B cell (primary cell): ENCODE results near the gene TAS2R60. TPM values are rescaled to one million over a fixed set of nuclear protein-coding genes. Genes with fewer than 3 reads are reported as not detected.

Source experiments
- ATAC-seq: fragments of 200-7000 bp; cut with Tn5 transposase; one replicate; pipeline ENCODE4 v1.10.0; 2021; ENCODE audit warnings: low read depth, mild to moderate bottlenecking, moderate number of reproducible peaks, moderate library complexity
- CTCF ChIA-PET: fragments of 350-600 bp; sonication (Branson Sonifier 250); formaldehyde crosslinking; loops from one replicate; lab custom pipeline; 2021; ENCODE audit warnings: antibody characterized with exemption, inconsistent platforms; lab: Charles Lee
- POLR2A ChIA-PET: fragments of 350-600 bp; sonication (Branson Sonifier 250); formaldehyde crosslinking; loops from one replicate; lab custom pipeline; 2021; ENCODE audit warnings: antibody characterized with exemption; lab: Charles Lee
- DNase-seq: peaks from one replicate; pipeline ENCODE4 v3.0.0; 2013
- H2AFZ ChIP-seq: 2 replicates; pipeline ENCODE4 v1.6.1; 2012; ENCODE audit warnings: mild to moderate bottlenecking, low read depth, low read length; ENCODE audit not compliant: insufficient read depth, poor library complexity, severe bottlenecking
- H3K27ac ChIP-seq, 2 donors: 1 replicate in 1 of 2; 2 replicates in 1 of 2; pipeline ENCODE4 v1.5.1; 2012 to 2013; ENCODE audit warnings: low read length in 2 of 2, mild to moderate bottlenecking in 2 of 2, moderate library complexity in 1 of 2
- H3K27me3 ChIP-seq, 4 experiments: fragments of 200-600 bp in 1 of 4; sonication (generic) in 1 of 4; replicated peaks in 1 of 4; 1 replicate in 2 of 4; 2 replicates in 2 of 4; pipeline versions ENCODE4 v1.6.1 to v1.7.0; 2013 to 2016; ENCODE audit warnings: low read length in 3 of 4, mild to moderate bottlenecking in 2 of 4, mixed read lengths in 1 of 4, moderate library complexity in 1 of 4; ENCODE audit not compliant: insufficient read depth in 4 of 4, control insufficient read depth in 3 of 4; ENCODE audit errors: control extremely low read depth in 1 of 4
- H3K36me3 ChIP-seq, 2 experiments: replicated peaks in 1 of 2; 1 replicate in 1 of 2; 2 replicates in 1 of 2; pipeline versions ENCODE4 v1.6.1 to v1.7.1; 2013; ENCODE audit warnings: low read length in 1 of 2; ENCODE audit not compliant: insufficient read depth in 2 of 2, control insufficient read depth in 1 of 2; ENCODE audit errors: control extremely low read depth in 1 of 2, extremely low read depth in 1 of 2
- H3K4me1 ChIP-seq, 2 donors: fragments of 200-600 bp in 1 of 2; sonication (generic) in 1 of 2; 1 replicate in 1 of 2; 2 replicates in 1 of 2; pipeline versions ENCODE4 v1.5.1 to v1.6.1; 2013 to 2017; ENCODE audit warnings: low read length in 2 of 2; ENCODE audit not compliant: control insufficient read depth in 2 of 2, insufficient read depth in 2 of 2
- H3K4me2 ChIP-seq: replicated peaks from 2 replicates; pipeline ENCODE3; 2012; ENCODE audit warnings: mild to moderate bottlenecking, low read depth, low read length; ENCODE audit not compliant: poor library complexity, severe bottlenecking
- H3K4me3 ChIP-seq, 5 experiments: fragments of 200-600 bp in 1 of 5; sonication (generic) in 1 of 5; 1 replicate in 3 of 5; 2 replicates in 2 of 5; pipeline versions ENCODE4 v1.5.1 to v1.7.0; 2011 to 2016; ENCODE audit warnings: low read length in 4 of 5, mild to moderate bottlenecking in 4 of 5, low read depth in 2 of 5, control low read depth in 1 of 5, moderate library complexity in 1 of 5; ENCODE audit not compliant: insufficient read depth in 1 of 5; ENCODE audit errors: control extremely low read depth in 1 of 5, extremely low read depth in 1 of 5
- H3K79me2 ChIP-seq: fragments of 200-600 bp; sonication (generic); one replicate; pipeline ENCODE4 v1.6.0; 2016; ENCODE audit warnings: low read length; ENCODE audit not compliant: control insufficient read depth, insufficient read depth
- H3K9ac ChIP-seq: fragments of 200-600 bp; sonication (generic); 2 replicates; pipeline ENCODE4 v1.6.1; 2017; ENCODE audit warnings: mild to moderate bottlenecking, low read length, moderate library complexity
- H3K9me3 ChIP-seq, 3 donors: one replicate each; pipeline versions ENCODE4 v1.6.1 to v1.7.1; 2013; ENCODE audit warnings: low read length in 2 of 3; ENCODE audit not compliant: control insufficient read depth in 2 of 3, insufficient read depth in 1 of 3; ENCODE audit errors: control extremely low read depth in 1 of 3
- H4K20me1 ChIP-seq: 2 replicates; pipeline ENCODE4 v1.6.0; 2012; ENCODE audit warnings: mild to moderate bottlenecking, low read length; ENCODE audit not compliant: insufficient read depth, control insufficient read depth, poor library complexity, severe bottlenecking
- H3K27ac Mint-ChIP-seq: one replicate; pipeline ENCODE4 v1.8.0; 2021; ENCODE audit warnings: mixed read lengths
- H3K27me3 Mint-ChIP-seq: one replicate; pipeline ENCODE4 v1.8.0; 2021; ENCODE audit warnings: mixed read lengths
- H3K4me1 Mint-ChIP-seq: one replicate; pipeline ENCODE4 v1.8.0; 2021; ENCODE audit warnings: mixed read lengths
- H3K4me3 Mint-ChIP-seq: one replicate; pipeline ENCODE4 v1.8.0; 2021; ENCODE audit warnings: mixed read lengths
- H3K9me3 Mint-ChIP-seq: one replicate; pipeline ENCODE4 v1.8.0; 2022; ENCODE audit warnings: mixed read lengths; ENCODE audit not compliant: insufficient read depth
- EZH2 ChIP-seq: IDR thresholded peaks from 2 replicates; pipeline ENCODE4 v1.6.1; 2012; ENCODE audit warnings: borderline replicate concordance, low read depth, mild to moderate bottlenecking, moderate library complexity, low read length; ENCODE audit not compliant: insufficient read depth, poor library complexity, severe bottlenecking
- WGBS: methylation state at CpG from one replicate; pipeline ENCODE4 v1.1.5; 2013; ENCODE audit warnings: missing lambda C conversion rate; ENCODE audit not compliant: insufficient coverage; 5-methylcytosine and 5-hydroxymethylcytosine counted together
- intact Hi-C: fragments of 100-400 bp; cut with micrococcal nuclease; formaldehyde crosslinking; loops from one replicate; pipeline ENCODE4 v1.10.0; 2022
- polyA plus RNA-seq: library from polyadenylated mRNA; depleted of rRNA; stranded (reverse); fragments of >200 nt; gene quantifications from 2 replicates; pipeline ENCODE4 v1.2.3, GENCODE V29; 2012
- total RNA-seq, 2 donors: library from RNA; stranded (reverse); fragments of 120-200 nt in 1 of 2; gene quantifications; 1 replicate in 1 of 2; 2 replicates in 1 of 2; pipeline versions ENCODE4 v1.2.3 to v1.2.4, GENCODE V29; 2013 to 2022
- TF ChIP-seq, protein P1 (sequence below): fragments of 200-600 bp; IDR thresholded peaks from one replicate; pipeline ENCODE4 v1.8.0; 2022; ENCODE audit warnings: antibody characterized with exemption, mild to moderate bottlenecking

Gene TAS2R60
- total and polyA plus RNA-seq, 2 donors (not counting 1 experiment from before 2014, with no cell fraction given): not detected

DNA sequence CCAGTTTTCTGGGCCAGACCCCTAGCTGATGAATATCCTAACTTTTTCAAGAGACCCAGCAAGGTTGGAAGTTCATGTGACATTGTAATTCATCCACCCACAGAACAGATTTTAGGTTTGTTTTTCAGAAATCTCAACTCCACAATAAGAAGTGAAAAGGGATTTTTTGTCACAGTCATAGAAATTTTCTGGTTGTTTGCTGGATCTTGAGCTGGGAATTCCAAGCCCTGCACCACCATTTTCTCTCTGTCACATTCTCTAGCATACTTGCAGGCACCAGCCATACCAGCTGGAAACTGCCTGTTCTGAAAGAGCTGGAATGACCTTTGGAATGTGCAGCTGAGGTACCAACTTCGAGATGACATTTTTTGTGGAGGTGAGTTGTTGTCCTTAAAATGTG, 8.5 kb downstream of the TAS2R60 start:
- no peaks in the 10 kb centered on the region for H3K9me3 Mint-ChIP-seq
- H3K4me1 Mint-ChIP-seq: no peaks in the 10 kb centered on the region
- Histone ChIP-seq H2AFZ (no peak overlapping the region), H3K27ac (no peak overlapping the region), H3K9me3 (no peaks in the 10 kb centered on the region), H3K4me2 (no peak overlapping the region), H4K20me1 (no peaks in the 10 kb centered on the region), H3K4me3 (no peak overlapping the region), H3K79me2 (no peaks in the 10 kb centered on the region), H3K9ac (no peak overlapping the region), H3K36me3 (no peaks in the 10 kb centered on the region), H3K27me3 (peaks cover 0 to 6% (median 2%) of the 10 kb centered on the region in 4 experiments), H3K4me1 (no peaks in the 10 kb centered on the region)
- H3K27me3 Mint-ChIP-seq: peaks cover 11% of the 10 kb centered on the region
- no peak for ATAC-seq
- no peak overlapping the region for H3K27ac Mint-ChIP-seq
- WGBS: 100% methylated on average over 1 of the region's 1 CpG
- DNase-seq: no peak
- intact Hi-C loops: no loop called here
- POLR2A ChIA-PET: no interaction called here
- H3K4me3 Mint-ChIP-seq: no peak overlapping the region
- CTCF ChIA-PET: no interaction called here
- TF ChIP-seq EZH2: no peak
- TF ChIP-seq, protein P1, sequence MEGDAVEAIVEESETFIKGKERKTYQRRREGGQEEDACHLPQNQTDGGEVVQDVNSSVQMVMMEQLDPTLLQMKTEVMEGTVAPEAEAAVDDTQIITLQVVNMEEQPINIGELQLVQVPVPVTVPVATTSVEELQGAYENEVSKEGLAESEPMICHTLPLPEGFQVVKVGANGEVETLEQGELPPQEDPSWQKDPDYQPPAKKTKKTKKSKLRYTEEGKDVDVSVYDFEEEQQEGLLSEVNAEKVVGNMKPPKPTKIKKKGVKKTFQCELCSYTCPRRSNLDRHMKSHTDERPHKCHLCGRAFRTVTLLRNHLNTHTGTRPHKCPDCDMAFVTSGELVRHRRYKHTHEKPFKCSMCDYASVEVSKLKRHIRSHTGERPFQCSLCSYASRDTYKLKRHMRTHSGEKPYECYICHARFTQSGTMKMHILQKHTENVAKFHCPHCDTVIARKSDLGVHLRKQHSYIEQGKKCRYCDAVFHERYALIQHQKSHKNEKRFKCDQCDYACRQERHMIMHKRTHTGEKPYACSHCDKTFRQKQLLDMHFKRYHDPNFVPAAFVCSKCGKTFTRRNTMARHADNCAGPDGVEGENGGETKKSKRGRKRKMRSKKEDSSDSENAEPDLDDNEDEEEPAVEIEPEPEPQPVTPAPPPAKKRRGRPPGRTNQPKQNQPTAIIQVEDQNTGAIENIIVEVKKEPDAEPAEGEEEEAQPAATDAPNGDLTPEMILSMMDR: no peak

DNA sequence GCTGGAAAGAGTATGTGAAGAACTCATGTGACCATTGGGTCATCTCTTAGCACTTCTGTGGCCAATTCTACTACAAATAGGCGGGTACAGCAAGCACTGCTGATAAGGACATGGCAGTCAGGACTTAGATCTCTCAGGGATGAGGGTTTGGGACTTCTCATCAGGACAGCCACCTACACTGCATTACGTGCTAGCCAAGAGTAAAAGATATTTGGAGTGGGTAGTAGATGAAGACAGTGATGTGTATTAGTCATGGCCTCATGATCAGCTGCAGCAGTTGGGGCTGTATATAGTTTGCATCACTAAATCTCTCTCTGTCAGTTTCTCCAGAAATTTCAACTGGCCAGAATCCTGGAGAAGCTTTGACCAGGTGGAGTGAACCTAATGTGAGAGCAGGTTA, 9.2 kb downstream of the TAS2R60 start:
- WGBS: no CpG with 5 or more reads among the region's 2 CpGs

More for the DNA sequence above, 9.2 kb downstream of the TAS2R60 start:
- H3K27me3 Mint-ChIP-seq: peaks cover 18% of the 10 kb centered on the region
- DNase-seq (no peak), ATAC-seq (no peak)
- H3K9me3 Mint-ChIP-seq: no peaks in the 10 kb centered on the region
- H3K9ac ChIP-seq: no peak overlapping the region
- ChIA-PET POLR2A (no interaction called here), CTCF (no interaction called here)
- H3K4me3 Mint-ChIP-seq: no peak overlapping the region
- H3K27ac Mint-ChIP-seq: no peak overlapping the region
- H3K4me1 ChIP-seq: no peaks in the 10 kb centered on the region
- no peak overlapping the region for H3K4me2 ChIP-seq
- no peak for TF ChIP-seq EZH2
- TF ChIP-seq, protein P1: no peak
- intact Hi-C loops: no loop called here
- no peaks in the 10 kb centered on the region for H3K4me1 Mint-ChIP-seq
- no peak overlapping the region for H3K27ac ChIP-seq
- no peaks in the 10 kb centered on the region for H4K20me1 ChIP-seq
- H3K79me2 ChIP-seq: no peaks in the 10 kb centered on the region
- no peak overlapping the region for H2AFZ ChIP-seq
- no peak overlapping the region for H3K4me3 ChIP-seq
- H3K36me3 ChIP-seq: no peaks in the 10 kb centered on the region
- H3K9me3 ChIP-seq: no peaks in the 10 kb centered on the region
- H3K27me3 ChIP-seq: peaks cover 0 to 2% (median 0%) of the 10 kb centered on the region in 4 experiments
